Measurements from ENCODE around the gene SLCO2B1. TPM values are rescaled to one million over a fixed set of nuclear protein-coding genes. Genes with fewer than 3 reads are reported as not detected.

The SLCO2B1 gene
- total RNA-seq, 2 donors from 2014 or later: 37.6 to 50.3 TPM

GRCh38 chr11:75132080-75132479, 18.8 kb upstream of the SLCO2B1 start:
- no peaks in the 10 kb centered on the region for H3K36me3 ChIP-seq
- H3K27ac ChIP-seq: no peak overlapping the region
- H3K4me3 ChIP-seq: no peak overlapping the region
- TF ChIP-seq, protein P1, sequence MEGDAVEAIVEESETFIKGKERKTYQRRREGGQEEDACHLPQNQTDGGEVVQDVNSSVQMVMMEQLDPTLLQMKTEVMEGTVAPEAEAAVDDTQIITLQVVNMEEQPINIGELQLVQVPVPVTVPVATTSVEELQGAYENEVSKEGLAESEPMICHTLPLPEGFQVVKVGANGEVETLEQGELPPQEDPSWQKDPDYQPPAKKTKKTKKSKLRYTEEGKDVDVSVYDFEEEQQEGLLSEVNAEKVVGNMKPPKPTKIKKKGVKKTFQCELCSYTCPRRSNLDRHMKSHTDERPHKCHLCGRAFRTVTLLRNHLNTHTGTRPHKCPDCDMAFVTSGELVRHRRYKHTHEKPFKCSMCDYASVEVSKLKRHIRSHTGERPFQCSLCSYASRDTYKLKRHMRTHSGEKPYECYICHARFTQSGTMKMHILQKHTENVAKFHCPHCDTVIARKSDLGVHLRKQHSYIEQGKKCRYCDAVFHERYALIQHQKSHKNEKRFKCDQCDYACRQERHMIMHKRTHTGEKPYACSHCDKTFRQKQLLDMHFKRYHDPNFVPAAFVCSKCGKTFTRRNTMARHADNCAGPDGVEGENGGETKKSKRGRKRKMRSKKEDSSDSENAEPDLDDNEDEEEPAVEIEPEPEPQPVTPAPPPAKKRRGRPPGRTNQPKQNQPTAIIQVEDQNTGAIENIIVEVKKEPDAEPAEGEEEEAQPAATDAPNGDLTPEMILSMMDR (IDR thresholded peaks at IDR 0.05): no peak
- H3K9ac ChIP-seq (ENCODE audit: low read depth in 2 of 2, low read length in 2 of 2): no peak overlapping the region
- intact Hi-C loops (cut with DNase I): no loop called here
- H3K27me3 ChIP-seq: no peaks in the 10 kb centered on the region
- no peaks in the 10 kb centered on the region for H3K9me3 ChIP-seq
- no peak for DNase-seq
- no peaks in the 10 kb centered on the region for H3K4me1 ChIP-seq

DNA sequence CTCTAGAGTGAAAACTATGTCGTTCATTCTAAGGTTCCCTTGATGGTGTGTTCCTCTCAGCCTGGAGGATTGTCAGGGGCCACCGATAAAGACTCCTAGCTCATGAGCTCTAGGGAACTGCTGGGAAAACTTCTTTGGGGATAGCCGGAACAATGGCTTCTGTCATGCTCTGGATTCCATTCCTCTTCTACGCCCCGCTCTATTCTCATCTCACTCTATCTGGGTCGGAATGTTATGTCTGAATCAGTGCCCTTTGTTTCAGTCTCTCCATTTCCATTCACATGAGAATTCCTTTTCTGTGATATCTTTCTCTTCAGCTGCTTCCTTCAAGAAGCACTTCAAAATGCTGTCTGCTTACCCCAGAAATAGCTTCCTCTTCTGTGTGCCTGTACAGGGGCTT, 16.9 kb upstream of the SLCO2B1 start:
- Histone ChIP-seq H3K27ac (no peak overlapping the region), H3K27me3 (no peaks in the 10 kb centered on the region), H3K9me3 (no peaks in the 10 kb centered on the region), H3K4me3 (no peak overlapping the region), H3K36me3 (no peaks in the 10 kb centered on the region), H3K9ac (ENCODE audit: low read depth in 2 of 2, low read length in 2 of 2) (no peak overlapping the region), H3K4me1 (no peaks in the 10 kb centered on the region)
- intact Hi-C loops (cut with DNase I): no loop called here
- TF ChIP-seq, protein P1 (IDR thresholded peaks at IDR 0.05): no peak
- no peak for DNase-seq

DNA sequence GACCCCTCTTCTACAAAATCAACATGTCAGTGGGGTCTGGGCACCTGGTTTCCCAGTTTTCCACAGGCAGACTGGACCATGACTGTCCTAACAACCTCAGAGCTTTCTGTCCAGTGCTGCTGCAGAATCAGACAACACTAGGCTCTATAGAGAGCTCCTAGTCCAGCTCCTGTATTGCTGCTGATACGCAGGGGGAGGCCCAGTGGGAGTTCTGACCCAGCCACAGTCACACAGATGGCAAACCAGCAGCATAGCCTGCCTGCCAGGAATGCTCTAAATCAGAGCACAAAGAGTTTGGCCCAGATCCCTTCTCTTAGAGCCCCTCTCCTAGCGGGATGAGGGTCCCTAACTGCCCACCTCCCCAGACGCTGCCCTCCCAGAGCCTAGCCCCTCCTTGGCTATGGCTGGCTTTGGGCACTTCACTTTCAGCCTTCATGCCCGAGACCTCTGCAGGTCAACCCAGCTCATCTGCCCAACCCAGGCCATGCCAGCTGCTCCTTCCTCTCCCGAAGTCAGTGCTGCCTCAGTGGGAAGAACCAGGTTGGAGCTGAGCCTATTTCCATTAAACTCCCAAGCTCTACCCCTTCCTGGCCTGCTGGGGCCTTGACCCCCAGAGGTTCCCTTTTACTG, 15.8 kb upstream of the SLCO2B1 start:
- intact Hi-C loops (cut with DNase I): no loop called here
- Histone ChIP-seq H3K4me3 (no peak overlapping the region), H3K27me3 (no peaks in the 10 kb centered on the region), H3K9me3 (no peaks in the 10 kb centered on the region), H3K9ac (ENCODE audit: low read depth in 2 of 2, low read length in 2 of 2) (no peak overlapping the region), H3K36me3 (no peaks in the 10 kb centered on the region), H3K27ac (no peak overlapping the region), H3K4me1 (no peaks in the 10 kb centered on the region)
- TF ChIP-seq, protein P1 (IDR thresholded peaks at IDR 0.05): no peak
- DNase-seq: no peak

DNA sequence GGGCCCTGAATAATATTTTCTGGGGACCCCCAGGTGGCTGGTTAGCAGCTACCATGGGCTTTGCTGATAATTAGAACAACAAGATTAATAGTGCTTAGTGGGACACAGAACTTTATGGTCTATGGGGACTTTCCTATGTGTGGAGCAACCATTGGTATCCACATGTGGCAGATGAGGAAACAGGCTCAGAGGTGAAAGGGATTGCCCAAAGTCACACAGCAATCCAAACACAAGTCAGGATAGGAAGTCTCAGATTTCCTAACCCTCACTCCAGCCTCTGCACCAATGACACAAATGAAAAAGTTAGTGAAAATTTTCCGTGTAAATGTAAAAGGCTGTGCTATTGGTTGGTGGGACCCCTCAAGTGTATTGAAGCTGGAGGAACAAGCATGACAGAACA, 15.3 kb upstream of the SLCO2B1 start:
- Histone ChIP-seq H3K27ac (no peak overlapping the region), H3K9me3 (no peaks in the 10 kb centered on the region), H3K4me1 (no peaks in the 10 kb centered on the region), H3K4me3 (no peak overlapping the region), H3K36me3 (no peaks in the 10 kb centered on the region), H3K27me3 (no peaks in the 10 kb centered on the region), H3K9ac (ENCODE audit: low read depth in 2 of 2, low read length in 2 of 2) (no peak overlapping the region)
- no peak for DNase-seq
- intact Hi-C loops (cut with DNase I): no loop called here
- TF ChIP-seq, protein P1 (IDR thresholded peaks at IDR 0.05): no peak

- peak; percentile 79 for DNase-seq
- intact Hi-C loops (cut with DNase I): loop anchor here (2.0 to 5.0 kb wide), 3 partner anchors 100 to 208 kb away; partner anchors contain the start of gene TPBGL
- no peaks in the 10 kb centered on the region for H3K9me3 ChIP-seq
- no peaks in the 10 kb centered on the region for H3K36me3 ChIP-seq
- H3K9ac ChIP-seq (ENCODE audit: low read depth in 2 of 2, low read length in 2 of 2): no peak overlapping the region
- H3K4me3 ChIP-seq: no peak overlapping the region
- TF ChIP-seq, protein P1 (IDR thresholded peaks at IDR 0.05): peak; percentile 98
- H3K27me3 ChIP-seq: no peaks in the 10 kb centered on the region
- H3K27ac ChIP-seq: no peak overlapping the region
- peaks cover 6% of the 10 kb centered on the region for H3K4me1 ChIP-seq
Measured at GRCh38 chr11:75140269-75141138, 10.4 kb upstream of the SLCO2B1 start.
